ENCODE results near the gene TMED10.
"Not testable (repeated sequence)": the region's sequence is repeated elsewhere in the genome, so short reads cannot be mapped to it uniquely, and the experiment has no call there.

The TMED10 gene

GRCh38 chr14:75190023-75190422 is 13.6 kb upstream of the TMED10 start:
- H3K27me3 ChIP-seq (ENCODE audit: control insufficient read depth in 1 of 2, insufficient read depth in 2 of 2, low read length in 2 of 2), result no peaks in the 10 kb centered on the region
- H3K4me1 ChIP-seq (ENCODE audit: insufficient read depth, low read length), result no peaks in the 10 kb centered on the region
- H3K9ac ChIP-seq (ENCODE audit: low read length), result no peak overlapping the region
- no peak overlapping the region for H3K4me3 ChIP-seq (ENCODE audit: low read depth in 1 of 2, low read length in 2 of 2)
- H3K27ac ChIP-seq (ENCODE audit: low read depth, low read length), result no peak overlapping the region
- H3K36me3 ChIP-seq (ENCODE audit: insufficient read depth, low read length), result no peaks in the 10 kb centered on the region
- H3K9me3 ChIP-seq (ENCODE audit: low read length), result no peaks in the 10 kb centered on the region

GRCh38 chr14:75188520-75189268 is 12.3 kb upstream of the TMED10 start:
- Histone ChIP-seq H3K27me3 (ENCODE audit: control insufficient read depth in 1 of 2, insufficient read depth in 2 of 2, low read length in 2 of 2) (no peaks in the 10 kb centered on the region), H3K36me3 (ENCODE audit: insufficient read depth, low read length) (no peaks in the 10 kb centered on the region), H3K4me3 (ENCODE audit: low read depth in 1 of 2, low read length in 2 of 2) (no peak overlapping the region), H3K9me3 (ENCODE audit: low read length) (no peaks in the 10 kb centered on the region), H3K27ac (ENCODE audit: low read depth, low read length) (no peak overlapping the region), H3K9ac (ENCODE audit: low read length) (no peak overlapping the region), H3K4me1 (ENCODE audit: insufficient read depth, low read length) (no peaks in the 10 kb centered on the region)

GRCh38 chr14:75188086-75188485 is 11.7 kb upstream of the TMED10 start:
- no peak overlapping the region for H3K27ac ChIP-seq (ENCODE audit: low read depth, low read length)
- no peaks in the 10 kb centered on the region for H3K4me1 ChIP-seq (ENCODE audit: insufficient read depth, low read length)
- no peak overlapping the region for H3K9ac ChIP-seq (ENCODE audit: low read length)
- no peaks in the 10 kb centered on the region for H3K9me3 ChIP-seq (ENCODE audit: low read length)
- no peak overlapping the region for H3K4me3 ChIP-seq (ENCODE audit: low read depth in 1 of 2, low read length in 2 of 2)
- H3K27me3 ChIP-seq (ENCODE audit: control insufficient read depth in 1 of 2, insufficient read depth in 2 of 2, low read length in 2 of 2), result no peaks in the 10 kb centered on the region
- no peaks in the 10 kb centered on the region for H3K36me3 ChIP-seq (ENCODE audit: insufficient read depth, low read length)

GRCh38 chr14:75186953-75187352 is 10.5 kb upstream of the TMED10 start:
- Histone ChIP-seq H3K4me3 (ENCODE audit: low read depth in 1 of 2, low read length in 2 of 2) (no peak overlapping the region), H3K9me3 (ENCODE audit: low read length) (no peaks in the 10 kb centered on the region), H3K4me1 (ENCODE audit: insufficient read depth, low read length) (no peaks in the 10 kb centered on the region), H3K36me3 (ENCODE audit: insufficient read depth, low read length) (no peaks in the 10 kb centered on the region), H3K27ac (ENCODE audit: low read depth, low read length) (no peak overlapping the region), H3K9ac (ENCODE audit: low read length) (no peak overlapping the region), H3K27me3 (ENCODE audit: control insufficient read depth in 1 of 2, insufficient read depth in 2 of 2, low read length in 2 of 2) (no peaks in the 10 kb centered on the region)

- H3K27ac ChIP-seq (ENCODE audit: low read depth, low read length), result no peak overlapping the region
- no peaks in the 10 kb centered on the region for H3K36me3 ChIP-seq (ENCODE audit: insufficient read depth, low read length)
- H3K9ac ChIP-seq (ENCODE audit: low read length), result no peak overlapping the region
Observed at GRCh38 chr14:75185251-75186040, 9.0 kb upstream of the TMED10 start.

GRCh38 chr14:75184492-75184891 is 8.1 kb upstream of the TMED10 start:
- no peak overlapping the region for H3K9ac ChIP-seq (ENCODE audit: low read length)
- H3K27me3 ChIP-seq (ENCODE audit: control insufficient read depth in 1 of 2, insufficient read depth in 2 of 2, low read length in 2 of 2), result no peaks in the 10 kb centered on the region
- H3K4me1 ChIP-seq (ENCODE audit: insufficient read depth, low read length), result no peaks in the 10 kb centered on the region
- H3K36me3 ChIP-seq (ENCODE audit: insufficient read depth, low read length), result no peaks in the 10 kb centered on the region
- H3K9me3 ChIP-seq (ENCODE audit: low read length), result no peaks in the 10 kb centered on the region
- H3K4me3 ChIP-seq (ENCODE audit: low read depth in 1 of 2, low read length in 2 of 2), result no peak overlapping the region
- H3K27ac ChIP-seq (ENCODE audit: low read depth, low read length), result no peak overlapping the region

More at GRCh38 chr14:75185251-75186040, 9.0 kb upstream of the TMED10 start:
- Histone ChIP-seq H3K4me3 (ENCODE audit: low read depth in 1 of 2, low read length in 2 of 2) (no peak overlapping the region), H3K4me1 (ENCODE audit: insufficient read depth, low read length) (no peaks in the 10 kb centered on the region), H3K9me3 (ENCODE audit: low read length) (no peaks in the 10 kb centered on the region), H3K27me3 (ENCODE audit: control insufficient read depth in 1 of 2, insufficient read depth in 2 of 2, low read length in 2 of 2) (no peaks in the 10 kb centered on the region)

GRCh38 chr14:75184039-75184438 is 7.6 kb upstream of the TMED10 start:
- Histone ChIP-seq H3K4me1 (ENCODE audit: insufficient read depth, low read length) (no peaks in the 10 kb centered on the region), H3K27ac (ENCODE audit: low read depth, low read length) (no peak overlapping the region), H3K4me3 (ENCODE audit: low read depth in 1 of 2, low read length in 2 of 2) (no peak overlapping the region), H3K27me3 (ENCODE audit: control insufficient read depth in 1 of 2, insufficient read depth in 2 of 2, low read length in 2 of 2) (no peaks in the 10 kb centered on the region), H3K9me3 (ENCODE audit: low read length) (no peaks in the 10 kb centered on the region), H3K9ac (ENCODE audit: low read length) (no peak overlapping the region), H3K36me3 (ENCODE audit: insufficient read depth, low read length) (no peaks in the 10 kb centered on the region)

GRCh38 chr14:75183225-75183624 is 6.8 kb upstream of the TMED10 start:
- Histone ChIP-seq H3K9me3 (ENCODE audit: low read length) (no peaks in the 10 kb centered on the region), H3K36me3 (ENCODE audit: insufficient read depth, low read length) (no peaks in the 10 kb centered on the region), H3K27me3 (ENCODE audit: control insufficient read depth in 1 of 2, insufficient read depth in 2 of 2, low read length in 2 of 2) (no peaks in the 10 kb centered on the region), H3K4me1 (ENCODE audit: insufficient read depth, low read length) (no peaks in the 10 kb centered on the region), H3K9ac (ENCODE audit: low read length) (no peak overlapping the region), H3K4me3 (ENCODE audit: low read depth in 1 of 2, low read length in 2 of 2) (no peak overlapping the region), H3K27ac (ENCODE audit: low read depth, low read length) (no peak overlapping the region)

GRCh38 chr14:75182821-75183220 is 6.4 kb upstream of the TMED10 start:
- no peaks in the 10 kb centered on the region for H3K27me3 ChIP-seq (ENCODE audit: control insufficient read depth in 1 of 2, insufficient read depth in 2 of 2, low read length in 2 of 2)
- H3K9me3 ChIP-seq (ENCODE audit: low read length), result no peaks in the 10 kb centered on the region
- H3K9ac ChIP-seq (ENCODE audit: low read length), result no peak overlapping the region
- no peak overlapping the region for H3K27ac ChIP-seq (ENCODE audit: low read depth, low read length)
- no peaks in the 10 kb centered on the region for H3K36me3 ChIP-seq (ENCODE audit: insufficient read depth, low read length)
- no peaks in the 10 kb centered on the region for H3K4me1 ChIP-seq (ENCODE audit: insufficient read depth, low read length)
- H3K4me3 ChIP-seq (ENCODE audit: low read depth in 1 of 2, low read length in 2 of 2), result no peak overlapping the region

- H3K9ac ChIP-seq (ENCODE audit: low read length); H3K27me3 ChIP-seq (ENCODE audit: control insufficient read depth in 1 of 2, insufficient read depth in 2 of 2, low read length in 2 of 2); H3K4me1 ChIP-seq (ENCODE audit: insufficient read depth, low read length); H3K36me3 ChIP-seq (ENCODE audit: insufficient read depth, low read length); H3K4me3 ChIP-seq (ENCODE audit: low read depth in 1 of 2, low read length in 2 of 2); H3K9me3 ChIP-seq (ENCODE audit: low read length); H3K27ac ChIP-seq (ENCODE audit: low read depth, low read length): not testable (repeated sequence)
Observed at GRCh38 chr14:75182163-75182562, 5.8 kb upstream of the TMED10 start.

GRCh38 chr14:75181293-75182062 is 5.1 kb upstream of the TMED10 start:
- no peaks in the 10 kb centered on the region for H3K9me3 ChIP-seq (ENCODE audit: low read length)
- H3K36me3 ChIP-seq (ENCODE audit: insufficient read depth, low read length), result no peaks in the 10 kb centered on the region
- no peak overlapping the region for H3K4me3 ChIP-seq (ENCODE audit: low read depth in 1 of 2, low read length in 2 of 2)
- H3K4me1 ChIP-seq (ENCODE audit: insufficient read depth, low read length), result no peaks in the 10 kb centered on the region
- no peak overlapping the region for H3K9ac ChIP-seq (ENCODE audit: low read length)
- no peaks in the 10 kb centered on the region for H3K27me3 ChIP-seq (ENCODE audit: control insufficient read depth in 1 of 2, insufficient read depth in 2 of 2, low read length in 2 of 2)
- no peak overlapping the region for H3K27ac ChIP-seq (ENCODE audit: low read depth, low read length)
